ENCODE measurements around the gene INSYN2A. TPM values are rescaled to one million over a fixed set of nuclear protein-coding genes. Genes with fewer than 3 reads are reported as not detected.

INSYN2A gene
- total RNA-seq, 1 experiment from 2014 or later = not detected

GRCh38 chr10:127158662-127159061 is 37.7 kb downstream of the INSYN2A start:
- no peak for DNase-seq (ENCODE audit: low spot score)
- in situ Hi-C loops (cut with HindIII; ENCODE audit: low sequenced_read_pairs) = no loop called here

- in situ Hi-C loops (cut with HindIII; ENCODE audit: low sequenced_read_pairs) = no loop called here
- no peak for DNase-seq (ENCODE audit: low spot score)
These were observed 38.7 kb downstream of the INSYN2A start for GRCh38 chr10:127157506-127158200.

DNA sequence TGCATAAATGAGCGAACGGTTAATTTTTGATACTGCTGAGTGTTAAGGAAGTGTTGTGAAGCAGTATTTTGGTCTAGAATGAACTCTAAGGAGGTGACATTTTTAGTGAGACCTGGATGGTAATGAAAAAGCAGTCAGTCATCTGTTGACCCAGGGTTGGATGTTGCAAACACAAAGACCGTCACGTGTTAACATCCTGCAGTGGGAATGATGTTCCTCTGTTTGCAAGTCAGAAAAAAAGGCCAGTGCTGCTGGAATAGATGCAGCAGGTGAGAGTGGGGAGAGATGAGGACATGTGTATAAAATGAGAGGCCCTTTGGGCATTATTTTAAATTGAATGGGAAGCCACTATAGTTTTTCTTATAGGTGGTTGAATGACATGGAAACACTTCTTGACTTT is 39.3 kb downstream of the INSYN2A start:
- DNase-seq (ENCODE audit: low spot score) = no peak
- in situ Hi-C loops (cut with HindIII; ENCODE audit: low sequenced_read_pairs) = no loop called here

- no peak for DNase-seq (ENCODE audit: low spot score)
- in situ Hi-C loops (cut with HindIII; ENCODE audit: low sequenced_read_pairs) = no loop called here
These were observed 41.4 kb downstream of the INSYN2A start for GRCh38 chr10:127154831-127155620.

GRCh38 chr10:127153181-127153580 is 43.2 kb downstream of the INSYN2A start:
- in situ Hi-C loops (cut with HindIII; ENCODE audit: low sequenced_read_pairs) = no loop called here
- DNase-seq (ENCODE audit: low spot score) = no peak

DNA sequence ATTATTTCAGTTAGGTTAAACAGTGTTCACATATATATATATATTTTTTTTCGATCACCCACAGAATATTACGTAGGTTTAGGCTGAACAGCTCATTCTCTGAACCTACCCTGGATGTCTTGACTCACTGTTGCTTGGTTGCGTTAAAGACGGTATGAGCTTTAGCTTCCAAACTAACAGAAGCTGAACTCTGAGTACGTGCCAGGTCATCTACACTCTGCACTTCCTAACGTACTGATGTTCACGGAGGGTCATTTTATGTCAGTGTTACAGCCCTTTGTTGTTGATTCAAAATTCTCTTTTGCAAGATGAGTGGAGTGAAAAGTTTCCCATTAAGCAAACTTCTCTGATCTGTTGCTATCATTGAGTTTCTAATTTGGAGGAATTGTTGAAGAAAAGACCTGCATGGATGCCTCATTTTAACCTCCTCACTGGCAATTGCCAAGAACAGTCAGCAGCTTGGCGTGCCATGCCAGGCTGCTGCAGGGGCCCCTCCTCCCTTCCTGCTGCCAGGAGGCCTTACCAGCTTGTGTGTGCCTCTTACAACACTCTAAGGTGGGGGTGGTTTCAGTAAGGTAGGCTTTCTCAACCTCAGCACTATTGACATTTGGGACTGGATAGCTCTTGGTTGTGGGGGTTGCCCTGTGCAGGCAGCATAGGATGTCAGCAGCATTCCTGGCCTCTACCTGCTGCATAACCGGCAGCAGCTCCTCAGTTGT is 44.3 kb downstream of the INSYN2A start:
- no peak for DNase-seq (ENCODE audit: low spot score)
- in situ Hi-C loops (cut with HindIII; ENCODE audit: low sequenced_read_pairs) = no loop called here

DNA sequence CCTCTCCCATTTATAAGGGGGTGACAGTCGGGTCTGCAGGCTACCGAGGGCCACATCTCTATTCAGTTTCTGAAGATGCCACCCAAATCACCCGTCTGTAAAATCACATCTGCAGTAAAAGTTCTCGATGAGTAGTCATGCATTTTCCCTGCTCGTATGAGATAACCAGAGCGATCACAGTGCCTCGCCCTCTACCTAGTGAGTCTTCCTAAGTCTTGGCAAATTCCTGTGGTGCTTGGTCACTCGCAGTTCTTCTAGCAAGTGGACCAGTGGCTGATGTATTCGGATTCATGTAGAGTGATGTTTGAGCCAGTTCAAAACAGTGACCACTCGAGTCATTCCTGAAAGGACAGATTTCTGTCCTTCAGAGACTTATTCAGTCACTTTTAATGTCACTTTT is 44.9 kb downstream of the INSYN2A start:
- in situ Hi-C loops (cut with HindIII; ENCODE audit: low sequenced_read_pairs) = no loop called here

DNA sequence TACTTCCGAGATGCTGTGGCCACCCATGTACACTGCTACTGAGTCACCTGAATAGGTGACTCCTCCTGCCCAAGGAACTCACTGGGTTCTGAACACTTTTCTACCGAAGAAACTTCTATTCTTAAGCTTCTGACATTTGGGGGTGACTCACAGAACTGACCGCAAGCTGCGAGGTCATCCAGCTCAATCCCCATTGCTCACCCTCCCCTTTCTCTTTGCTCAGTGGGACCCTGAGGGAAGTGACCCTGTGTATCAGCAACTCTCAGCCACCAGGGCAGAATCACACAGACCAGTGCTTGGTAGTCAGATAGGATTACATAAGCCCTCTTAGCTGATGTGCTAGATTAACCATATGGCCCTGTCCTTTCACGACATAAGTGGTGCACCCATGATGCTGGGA is 46.3 kb downstream of the INSYN2A start:
- DNase-seq (ENCODE audit: low spot score) = no peak
- in situ Hi-C loops (cut with HindIII; ENCODE audit: low sequenced_read_pairs) = no loop called here

More for the DNA sequence above, 44.9 kb downstream of the INSYN2A start:
- DNase-seq (ENCODE audit: low spot score) = no peak

DNA sequence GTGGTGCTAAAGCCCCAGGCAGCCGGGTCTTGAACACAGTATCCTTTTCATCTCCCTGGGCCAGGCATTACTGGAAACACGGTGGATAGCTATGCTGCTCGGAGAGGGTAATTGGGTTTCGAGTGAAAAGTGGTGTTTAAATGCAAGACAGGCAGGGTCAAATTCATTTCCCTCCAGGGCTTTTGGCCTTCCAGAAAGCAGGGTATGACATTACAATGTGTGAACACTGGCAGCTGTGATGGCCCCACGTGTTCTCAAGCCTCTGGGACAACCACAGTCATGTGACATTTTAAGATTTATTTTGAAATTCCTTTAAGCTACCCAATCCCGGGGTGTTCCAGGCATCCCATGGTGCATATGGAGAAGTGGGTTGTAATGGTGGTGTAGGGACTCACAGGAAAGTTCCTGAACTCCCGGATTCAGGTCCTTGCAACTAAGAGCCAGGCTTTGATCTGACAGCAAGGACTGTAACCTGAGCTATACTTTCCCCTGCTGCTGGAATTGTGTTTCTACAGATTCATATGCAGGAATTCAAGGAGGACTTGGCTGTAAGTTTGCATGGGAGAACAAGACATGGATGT is 46.8 kb downstream of the INSYN2A start:
- DNase-seq (ENCODE audit: low spot score) = no peak
- in situ Hi-C loops (cut with HindIII; ENCODE audit: low sequenced_read_pairs) = no loop called here

- in situ Hi-C loops (cut with HindIII; ENCODE audit: low sequenced_read_pairs) = no loop called here
- no peak for DNase-seq (ENCODE audit: low spot score)
These were observed 47.5 kb downstream of the INSYN2A start for GRCh38 chr10:127148933-127149220.

- DNase-seq (ENCODE audit: low spot score) = no peak
- in situ Hi-C loops (cut with HindIII; ENCODE audit: low sequenced_read_pairs) = no loop called here
These were observed 48.1 kb downstream of the INSYN2A start for GRCh38 chr10:127148066-127148932.

GRCh38 chr10:127146661-127147060 is 49.7 kb downstream of the INSYN2A start:
- in situ Hi-C loops (cut with HindIII; ENCODE audit: low sequenced_read_pairs) = no loop called here

More at GRCh38 chr10:127146661-127147060, 49.7 kb downstream of the INSYN2A start:
- DNase-seq (ENCODE audit: low spot score) = no peak
